Neural crest cell (in vitro differentiated cells): Measurements from ENCODE around the gene ABHD6. TPM values are rescaled to one million over a fixed set of nuclear protein-coding genes. Genes with fewer than 3 reads are reported as not detected.

Experiments
- DNase-seq: peaks from one replicate; pipeline ENCODE4 v3.0.0; 2021; ENCODE audit warnings: low read depth, mixed read lengths, low spot score
- H3K27ac Mint-ChIP-seq: one replicate; pipeline ENCODE4 v1.8.0; 2021; ENCODE audit warnings: mild to moderate bottlenecking, mixed read lengths; ENCODE audit not compliant: unreplicated experiment
- H3K27me3 Mint-ChIP-seq: 2 replicates; pipeline ENCODE4 v1.8.0; 2021; ENCODE audit warnings: low read depth, mild to moderate bottlenecking, mixed read lengths
- H3K36me3 Mint-ChIP-seq: 2 replicates; pipeline ENCODE4 v1.8.0; 2021; ENCODE audit warnings: low read depth, mild to moderate bottlenecking, mixed read lengths
- H3K4me1 Mint-ChIP-seq: 2 replicates; pipeline ENCODE4 v1.8.0; 2021; ENCODE audit warnings: mixed read lengths
- H3K4me3 Mint-ChIP-seq: one replicate; pipeline ENCODE4 v1.8.0; 2021; ENCODE audit warnings: mild to moderate bottlenecking, mixed read lengths
- H3K9me3 Mint-ChIP-seq: 2 replicates; pipeline ENCODE4 v1.8.0; 2021; ENCODE audit warnings: mixed read lengths
- total RNA-seq: library from RNA; stranded (reverse); gene quantifications from 2 replicates; pipeline ENCODE4 v1.2.1, GENCODE V29; 2021
- TF ChIP-seq, protein P1 (sequence below): fragments of 200-600 bp; sonication (generic); conservative IDR thresholded peaks from 2 replicates; pipeline ENCODE4 v1.5.0; 2021; ENCODE audit warnings: antibody characterized with exemption, mild to moderate bottlenecking

Gene ABHD6
- total RNA-seq, 1 donor from 2014 or later: 5.5 TPM

- peak overlapping the region; percentile 43 for H3K27ac Mint-ChIP-seq
- no peak for DNase-seq
Measured at GRCh38 chr3:58296269-58296668, 58.7 kb downstream of the ABHD6 start.

GRCh38 chr3:58296843-58297242 lies 59.3 kb downstream of the ABHD6 start:
- no peak for DNase-seq
- Mint-ChIP-seq H3K27ac (no peak overlapping the region), H3K4me1 (peaks cover 13% of the 10 kb centered on the region), H3K36me3 (peaks cover 5% of the 10 kb centered on the region), H3K27me3 (peaks cover 27% of the 10 kb centered on the region), H3K9me3 (no peaks in the 10 kb centered on the region), H3K4me3 (no peak overlapping the region)
- TF ChIP-seq, protein P1, sequence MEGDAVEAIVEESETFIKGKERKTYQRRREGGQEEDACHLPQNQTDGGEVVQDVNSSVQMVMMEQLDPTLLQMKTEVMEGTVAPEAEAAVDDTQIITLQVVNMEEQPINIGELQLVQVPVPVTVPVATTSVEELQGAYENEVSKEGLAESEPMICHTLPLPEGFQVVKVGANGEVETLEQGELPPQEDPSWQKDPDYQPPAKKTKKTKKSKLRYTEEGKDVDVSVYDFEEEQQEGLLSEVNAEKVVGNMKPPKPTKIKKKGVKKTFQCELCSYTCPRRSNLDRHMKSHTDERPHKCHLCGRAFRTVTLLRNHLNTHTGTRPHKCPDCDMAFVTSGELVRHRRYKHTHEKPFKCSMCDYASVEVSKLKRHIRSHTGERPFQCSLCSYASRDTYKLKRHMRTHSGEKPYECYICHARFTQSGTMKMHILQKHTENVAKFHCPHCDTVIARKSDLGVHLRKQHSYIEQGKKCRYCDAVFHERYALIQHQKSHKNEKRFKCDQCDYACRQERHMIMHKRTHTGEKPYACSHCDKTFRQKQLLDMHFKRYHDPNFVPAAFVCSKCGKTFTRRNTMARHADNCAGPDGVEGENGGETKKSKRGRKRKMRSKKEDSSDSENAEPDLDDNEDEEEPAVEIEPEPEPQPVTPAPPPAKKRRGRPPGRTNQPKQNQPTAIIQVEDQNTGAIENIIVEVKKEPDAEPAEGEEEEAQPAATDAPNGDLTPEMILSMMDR: no peak

More at GRCh38 chr3:58296269-58296668, 58.7 kb downstream of the ABHD6 start:
- TF ChIP-seq, protein P1: no peak
- H3K4me3 Mint-ChIP-seq: peak overlapping the region; percentile 23
- H3K36me3 Mint-ChIP-seq: peaks cover 9% of the 10 kb centered on the region
- peaks cover 22% of the 10 kb centered on the region for H3K27me3 Mint-ChIP-seq
- no peaks in the 10 kb centered on the region for H3K9me3 Mint-ChIP-seq
- peaks cover 13% of the 10 kb centered on the region for H3K4me1 Mint-ChIP-seq

DNA sequence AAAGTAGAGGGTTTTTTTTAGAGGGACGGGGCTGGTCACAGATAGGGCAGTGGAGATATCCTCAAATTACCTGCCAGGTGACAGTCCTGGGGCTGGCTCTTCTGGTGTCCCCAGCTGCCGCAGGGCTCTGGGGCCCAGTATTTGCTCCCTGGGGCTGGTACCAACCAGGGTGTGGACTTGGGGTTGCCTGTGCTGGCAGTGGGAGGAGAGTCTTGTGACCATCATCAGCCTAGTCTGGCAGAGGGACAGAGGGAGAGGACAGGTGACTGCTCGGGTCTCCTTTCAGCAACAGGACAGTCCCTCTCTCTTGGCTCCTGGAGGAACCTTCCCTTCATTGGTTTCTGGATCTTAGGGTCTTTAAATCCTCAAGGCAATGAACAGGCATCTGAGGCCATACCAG lies 60.6 kb downstream of the ABHD6 start:
- Mint-ChIP-seq H3K36me3 (no peaks in the 10 kb centered on the region), H3K27me3 (peaks cover 41% of the 10 kb centered on the region), H3K27ac (no peak overlapping the region), H3K4me3 (no peak overlapping the region), H3K4me1 (peaks cover 13% of the 10 kb centered on the region), H3K9me3 (no peaks in the 10 kb centered on the region)
- no peak for DNase-seq
- TF ChIP-seq, protein P1: no peak

- Mint-ChIP-seq H3K4me3 (no peak overlapping the region), H3K4me1 (peaks cover 13% of the 10 kb centered on the region), H3K27me3 (peaks cover 47% of the 10 kb centered on the region), H3K27ac (no peak overlapping the region), H3K36me3 (no peaks in the 10 kb centered on the region), H3K9me3 (no peaks in the 10 kb centered on the region)
- no peak for DNase-seq
- TF ChIP-seq, protein P1: no peak
Measured at GRCh38 chr3:58299075-58299474, 61.5 kb downstream of the ABHD6 start.

- Mint-ChIP-seq H3K27me3 (peaks cover 50% of the 10 kb centered on the region), H3K27ac (no peak overlapping the region), H3K9me3 (no peaks in the 10 kb centered on the region), H3K36me3 (no peaks in the 10 kb centered on the region), H3K4me3 (no peak overlapping the region), H3K4me1 (peaks cover 13% of the 10 kb centered on the region)
- TF ChIP-seq, protein P1: peak; percentile 80
- no peak for DNase-seq
Measured at GRCh38 chr3:58299839-58300516, 62.4 kb downstream of the ABHD6 start.
